SH-SY5Y (cell line): ENCODE measurements around the gene AGBL1.

ENCODE experiments used
- GATA2 ChIP-seq: IDR thresholded peaks from 2 replicates; pipeline ENCODE4 v1.6.1; 2011; ENCODE audit warnings: mild to moderate bottlenecking, low read depth, low read length
- GATA3 ChIP-seq: IDR thresholded peaks from 2 replicates; pipeline ENCODE4 v1.6.1; 2011; ENCODE audit warnings: low read depth, mild to moderate bottlenecking, low read length, moderate library complexity

DNA sequence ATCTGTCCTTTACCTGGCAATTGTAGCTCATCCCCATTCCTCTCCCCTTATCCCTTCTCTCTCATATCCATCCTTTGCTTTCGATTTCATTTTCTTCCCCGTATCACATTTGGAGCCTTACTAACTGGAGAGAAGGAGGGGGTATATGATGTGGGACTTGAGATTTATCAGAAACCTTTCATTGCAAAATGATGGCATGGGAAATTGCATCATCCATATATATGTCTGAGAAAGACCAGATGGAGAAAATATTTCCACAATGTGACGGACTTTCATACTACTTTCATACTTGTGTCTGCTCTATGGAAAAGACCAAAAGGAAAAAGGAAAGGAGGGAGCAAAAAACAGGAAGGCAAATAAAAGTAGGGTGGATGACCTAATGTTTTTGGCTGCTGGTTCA is 675.2 kb downstream of the AGBL1 start:
- TF ChIP-seq GATA2 (no peak), GATA3 (no peak)
